ENCODE measurements around the gene ANKRD36.
"Not testable (repeated sequence)": the region's sequence is repeated elsewhere in the genome, so short reads cannot be mapped to it uniquely, and the experiment has no call there.

Gene ANKRD36

DNA sequence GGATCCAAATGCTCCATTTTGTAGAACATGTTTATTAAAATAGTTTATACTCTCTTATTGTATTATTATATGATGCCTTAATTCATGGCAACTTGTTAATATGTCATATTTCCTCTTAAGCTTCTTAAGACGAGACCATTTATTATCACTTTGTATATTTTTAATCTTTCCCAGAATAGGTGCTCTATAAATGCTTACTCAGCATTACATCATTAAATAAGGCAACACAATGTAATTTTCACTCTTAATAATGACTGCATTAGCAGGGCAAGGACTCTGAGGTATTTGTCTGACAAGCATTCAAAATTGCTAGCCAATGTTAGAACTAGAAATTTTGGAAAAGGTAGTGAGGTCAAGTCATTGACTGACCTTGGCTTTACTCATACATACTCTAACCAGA lies 180.7 kb downstream of the ANKRD36 start:
- intact Hi-C loops (cut with micrococcal nuclease); H3K4me3 Mint-ChIP-seq: not testable (repeated sequence)

More for the DNA sequence above, 180.7 kb downstream of the ANKRD36 start:
- H3K27ac Mint-ChIP-seq; H3K36me3 Mint-ChIP-seq (ENCODE audit: low read depth); H3K4me1 Mint-ChIP-seq (ENCODE audit: low read depth); H3K27me3 Mint-ChIP-seq; H3K9me3 Mint-ChIP-seq: not testable (repeated sequence)
